ENCODE measurements around the gene PDE4D. TPM values are rescaled to one million over a fixed set of nuclear protein-coding genes. Genes with fewer than 3 reads are reported as not detected.

Gene PDE4D
- total and polyA plus RNA-seq, 2 donors (not counting 3 experiments of a cell fraction or from before 2014, with no cell fraction given): 34.5 to 51.2 TPM

GRCh38 chr5:59592101-59592500, 301.4 kb downstream of the PDE4D start:
- FAIRE-seq: no peak
- BruUV-seq (replicated peaks): no TSS peak
- H3K9ac ChIP-seq (replicated peaks; ENCODE audit: extremely low read depth, insufficient read depth, low read length): no peak overlapping the region

GRCh38 chr5:59591162-59591561, 302.4 kb downstream of the PDE4D start:
- H2AFZ ChIP-seq (ENCODE audit: low read depth, low read length): no peak overlapping the region
- no peaks in the 10 kb centered on the region for H3K9me3 ChIP-seq (replicated peaks; ENCODE audit: control insufficient read depth, insufficient read depth, low read length)
- no peaks in the 10 kb centered on the region for H3K79me2 ChIP-seq (ENCODE audit: control insufficient read depth, insufficient read depth, low read length)
- H3K9ac ChIP-seq (replicated peaks; ENCODE audit: extremely low read depth, insufficient read depth, low read length): no peak overlapping the region
- H3K27ac ChIP-seq (ENCODE audit: insufficient read depth, low read depth, low read length): no peak overlapping the region
- no peaks in the 10 kb centered on the region for H3K27me3 ChIP-seq (ENCODE audit: control insufficient read depth in 2 of 2, insufficient read depth in 2 of 2, low read length in 2 of 2)
- H3K4me3 ChIP-seq (replicated peaks in 1 of 3; ENCODE audit: insufficient read depth in 1 of 3, low read depth in 1 of 3, low read length in 3 of 3): no peak overlapping the region
- H3K4me2 ChIP-seq (ENCODE audit: insufficient read depth, low read length): no peak overlapping the region
- dilution Hi-C loops (cut with MboI; ENCODE audit: extremely low pct_ligation_motif_present, low sequenced_read_pairs): no loop called here
- no TSS peak for BruUV-seq (replicated peaks)
- H3K4me1 ChIP-seq (ENCODE audit: control insufficient read depth, extremely low read depth, insufficient read depth, low read length): peaks cover 20% of the 10 kb centered on the region
- H4K20me1 ChIP-seq (replicated peaks; ENCODE audit: control insufficient read depth, extremely low read depth, insufficient read depth, low read length): no peaks in the 10 kb centered on the region
- H3K36me3 ChIP-seq (ENCODE audit: control insufficient read depth in 2 of 2, extremely low read depth in 1 of 2, insufficient read depth in 2 of 2, low read length in 2 of 2): no peaks in the 10 kb centered on the region
- ChIA-PET CTCF (no interaction called here), POLR2A (no interaction called here)
- intact Hi-C loops (cut with micrococcal nuclease): no loop called here
- TF ChIP-seq POLR2A (IDR thresholded peaks at IDR 0.05; ENCODE audit: low read depth, low read length): no peak
- no peak for TF ChIP-seq MAX (IDR thresholded peaks at IDR 0.05; ENCODE audit: insufficient read depth, insufficient read length)
- TF ChIP-seq POLR2AphosphoS5 (IDR thresholded peaks at IDR 0.05; ENCODE audit: insufficient read depth, low read depth, low read length): no peak
- no peak for TF ChIP-seq EZH2 (IDR thresholded peaks at IDR 0.05; ENCODE audit: borderline replicate concordance, low read depth, low read length, severe bottlenecking)
- TF ChIP-seq FOS (IDR thresholded peaks at IDR 0.05; ENCODE audit: borderline replicate concordance, insufficient read depth, low read length): no peak
- TF ChIP-seq JUN (IDR thresholded peaks at IDR 0.05; ENCODE audit: borderline replicate concordance, insufficient read depth, insufficient read length, low read depth): no peak
- TF ChIP-seq MYC (IDR thresholded peaks at IDR 0.05; ENCODE audit: low read depth, low read length): no peak
- TF ChIP-seq GATA2 (IDR thresholded peaks at IDR 0.05; ENCODE audit: insufficient read depth, insufficient read length, low read depth, low read length): no peak
- TF ChIP-seq CTCF (IDR thresholded peaks at IDR 0.05; ENCODE audit: extremely low read depth in 1 of 2, insufficient read depth in 1 of 2, low read depth in 1 of 2, low read length in 2 of 2): no peak
- DNase-seq (ENCODE audit: low read depth, low spot score) (no peak), FAIRE-seq (no peak)
- peaks cover 2% of the 10 kb centered on the region for H3K9me1 ChIP-seq (replicated peaks; ENCODE audit: control insufficient read depth, extremely low read depth, insufficient read depth, low read length)

More at GRCh38 chr5:59592101-59592500, 301.4 kb downstream of the PDE4D start:
- Histone ChIP-seq H3K4me2 (ENCODE audit: insufficient read depth, low read length) (no peak overlapping the region), H3K9me3 (replicated peaks; ENCODE audit: control insufficient read depth, insufficient read depth, low read length) (no peaks in the 10 kb centered on the region), H3K36me3 (ENCODE audit: control insufficient read depth in 2 of 2, extremely low read depth in 1 of 2, insufficient read depth in 2 of 2, low read length in 2 of 2) (no peaks in the 10 kb centered on the region), H3K79me2 (ENCODE audit: control insufficient read depth, insufficient read depth, low read length) (no peaks in the 10 kb centered on the region), H3K4me1 (ENCODE audit: control insufficient read depth, extremely low read depth, insufficient read depth, low read length) (peaks cover 26% of the 10 kb centered on the region), H3K9me1 (replicated peaks; ENCODE audit: control insufficient read depth, extremely low read depth, insufficient read depth, low read length) (peaks cover 2% of the 10 kb centered on the region), H4K20me1 (replicated peaks; ENCODE audit: control insufficient read depth, extremely low read depth, insufficient read depth, low read length) (no peaks in the 10 kb centered on the region), H3K27me3 (ENCODE audit: control insufficient read depth in 2 of 2, insufficient read depth in 2 of 2, low read length in 2 of 2) (no peaks in the 10 kb centered on the region), H2AFZ (ENCODE audit: low read depth, low read length) (no peak overlapping the region), H3K4me3 (replicated peaks in 1 of 3; ENCODE audit: insufficient read depth in 1 of 3, low read depth in 1 of 3, low read length in 3 of 3) (no peak overlapping the region), H3K27ac (ENCODE audit: insufficient read depth, low read depth, low read length) (no peak overlapping the region)
- CTCF ChIA-PET: no interaction called here
- intact Hi-C loops (cut with micrococcal nuclease): no loop called here
- dilution Hi-C loops (cut with MboI; ENCODE audit: extremely low pct_ligation_motif_present, low sequenced_read_pairs): no loop called here
- DNase-seq (ENCODE audit: low read depth, low spot score): no peak
- POLR2A ChIA-PET: no interaction called here
- TF ChIP-seq MAX (IDR thresholded peaks at IDR 0.05; ENCODE audit: insufficient read depth, insufficient read length): no peak
- no peak for TF ChIP-seq JUN (IDR thresholded peaks at IDR 0.05; ENCODE audit: borderline replicate concordance, insufficient read depth, insufficient read length, low read depth)
- TF ChIP-seq EZH2 (IDR thresholded peaks at IDR 0.05; ENCODE audit: borderline replicate concordance, low read depth, low read length, severe bottlenecking): no peak
- TF ChIP-seq POLR2A (IDR thresholded peaks at IDR 0.05; ENCODE audit: low read depth, low read length): no peak

All from endothelial cell of umbilical vein (primary cell).